Measurements from ENCODE around the gene CFAP46. TPM values are rescaled to one million over a fixed set of nuclear protein-coding genes. Genes with fewer than 3 reads are reported as not detected.

CFAP46 gene
- total and polyA plus RNA-seq, 2 of the 4 experiments (the other 2 are of a cell fraction), result 1.3 to 1.8 TPM

DNA sequence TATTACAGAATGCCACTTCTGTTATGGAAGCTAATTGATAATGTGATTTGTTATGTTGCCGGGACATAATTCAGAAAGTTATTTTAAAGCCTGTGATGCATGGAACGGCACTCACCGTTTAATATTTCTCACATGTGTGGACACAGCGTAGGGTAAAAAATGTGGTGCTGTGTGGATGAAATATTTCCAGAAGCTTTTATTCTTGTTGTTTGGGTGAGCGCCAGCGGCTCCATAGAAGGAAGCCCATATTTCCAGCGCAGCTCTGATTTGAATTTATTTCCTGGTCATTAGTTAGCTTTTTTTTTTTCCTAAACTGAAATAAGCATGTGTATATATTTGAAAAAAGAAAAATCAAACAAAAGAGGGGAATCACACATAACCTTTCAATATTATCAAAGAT lies 136.3 kb downstream of the CFAP46 start:
- no peak overlapping the region for H3K4me2 ChIP-seq (ENCODE audit: low read depth, low read length)
- intact Hi-C loops (cut with micrococcal nuclease), result no loop called here
- H4K20me1 ChIP-seq (ENCODE audit: insufficient read depth, low read length), result no peaks in the 10 kb centered on the region
- in situ Hi-C loops (cut with MboI; ENCODE audit: low sequenced_read_pairs), result no loop called here
- DNase-seq, result no peak
- no peak overlapping the region for H3K14ac ChIP-seq (replicated peaks; ENCODE audit: low read depth, low read length)
- no peak overlapping the region for H3K18ac ChIP-seq (ENCODE audit: low read depth, low read length)
- H4K8ac ChIP-seq (ENCODE audit: low read depth in 2 of 2, low read length in 2 of 2), result no peak overlapping the region
- H3K23ac ChIP-seq (ENCODE audit: low read depth, low read length), result no peak overlapping the region
- ATAC-seq (ENCODE audit: low read depth), result no peak
- dilution Hi-C loops (cut with HindIII; ENCODE audit: low sequenced_read_pairs, unreplicated experiment), result no loop called here
- no peak overlapping the region for H2BK120ac ChIP-seq (ENCODE audit: low read depth, low read length)
- H2AFZ ChIP-seq (replicated peaks; ENCODE audit: low read length, poor library complexity), result no peak overlapping the region
- H4K5ac ChIP-seq (ENCODE audit: low read depth, low read length), result no peak overlapping the region
- H2BK15ac ChIP-seq (ENCODE audit: low read depth, low read length), result no peak overlapping the region
- TF ChIP-seq BHLHE40 (IDR thresholded peaks at IDR 0.05; ENCODE audit: low read depth, low read length) (no peak), POLR2A (IDR thresholded peaks at IDR 0.05; ENCODE audit: low read depth, low read length) (no peak), MAFK (IDR thresholded peaks at IDR 0.05; ENCODE audit: low read depth, low read length) (no peak), RCOR1 (IDR thresholded peaks at IDR 0.05; ENCODE audit: insufficient replicate concordance, low read length) (no peak), SMC3 (IDR thresholded peaks at IDR 0.05; ENCODE audit: low read depth, low read length) (no peak), CEBPB (IDR thresholded peaks at IDR 0.05; ENCODE audit: low read depth, low read length) (no peak)
- TF ChIP-seq, protein P1, sequence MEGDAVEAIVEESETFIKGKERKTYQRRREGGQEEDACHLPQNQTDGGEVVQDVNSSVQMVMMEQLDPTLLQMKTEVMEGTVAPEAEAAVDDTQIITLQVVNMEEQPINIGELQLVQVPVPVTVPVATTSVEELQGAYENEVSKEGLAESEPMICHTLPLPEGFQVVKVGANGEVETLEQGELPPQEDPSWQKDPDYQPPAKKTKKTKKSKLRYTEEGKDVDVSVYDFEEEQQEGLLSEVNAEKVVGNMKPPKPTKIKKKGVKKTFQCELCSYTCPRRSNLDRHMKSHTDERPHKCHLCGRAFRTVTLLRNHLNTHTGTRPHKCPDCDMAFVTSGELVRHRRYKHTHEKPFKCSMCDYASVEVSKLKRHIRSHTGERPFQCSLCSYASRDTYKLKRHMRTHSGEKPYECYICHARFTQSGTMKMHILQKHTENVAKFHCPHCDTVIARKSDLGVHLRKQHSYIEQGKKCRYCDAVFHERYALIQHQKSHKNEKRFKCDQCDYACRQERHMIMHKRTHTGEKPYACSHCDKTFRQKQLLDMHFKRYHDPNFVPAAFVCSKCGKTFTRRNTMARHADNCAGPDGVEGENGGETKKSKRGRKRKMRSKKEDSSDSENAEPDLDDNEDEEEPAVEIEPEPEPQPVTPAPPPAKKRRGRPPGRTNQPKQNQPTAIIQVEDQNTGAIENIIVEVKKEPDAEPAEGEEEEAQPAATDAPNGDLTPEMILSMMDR (conservative IDR thresholded peaks at IDR 0.05; ENCODE audit: low read depth, low read length), result no peak
- TF ChIP-seq, protein P2, sequence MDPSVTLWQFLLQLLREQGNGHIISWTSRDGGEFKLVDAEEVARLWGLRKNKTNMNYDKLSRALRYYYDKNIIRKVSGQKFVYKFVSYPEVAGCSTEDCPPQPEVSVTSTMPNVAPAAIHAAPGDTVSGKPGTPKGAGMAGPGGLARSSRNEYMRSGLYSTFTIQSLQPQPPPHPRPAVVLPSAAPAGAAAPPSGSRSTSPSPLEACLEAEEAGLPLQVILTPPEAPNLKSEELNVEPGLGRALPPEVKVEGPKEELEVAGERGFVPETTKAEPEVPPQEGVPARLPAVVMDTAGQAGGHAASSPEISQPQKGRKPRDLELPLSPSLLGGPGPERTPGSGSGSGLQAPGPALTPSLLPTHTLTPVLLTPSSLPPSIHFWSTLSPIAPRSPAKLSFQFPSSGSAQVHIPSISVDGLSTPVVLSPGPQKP (IDR thresholded peaks at IDR 0.05; ENCODE audit: borderline replicate concordance, low read depth, low read length), result no peak
- H2AK9ac ChIP-seq (replicated peaks; ENCODE audit: low read depth, low read length, poor library complexity), result no peak overlapping the region
- no peaks in the 10 kb centered on the region for H3K79me1 ChIP-seq (ENCODE audit: low read depth in 1 of 2, low read length in 2 of 2)
- H3K4ac ChIP-seq (ENCODE audit: low read depth, low read length), result no peak overlapping the region
- H4K91ac ChIP-seq (ENCODE audit: insufficient read depth, low read depth, low read length), result no peak overlapping the region
- WGBS, 2 experiments (ENCODE audit: extremely low coverage in 2 of 2, insufficient read length in 1 of 2), result 10% methylated on average over 2 of the region's 7 CpGs; no CpG with 5 or more reads in 1 of the 2 experiments
- H3K9ac ChIP-seq (ENCODE audit: low read depth, low read length), result no peak overlapping the region
- H3K36me3 ChIP-seq (ENCODE audit: control insufficient read depth, insufficient read depth, low read length), result no peaks in the 10 kb centered on the region
- no peak overlapping the region for H3K56ac ChIP-seq (ENCODE audit: extremely low read depth, insufficient read depth, low read length)
- BruUV-seq (replicated peaks), result no TSS peak
- no peak overlapping the region for H3K4me3 ChIP-seq (ENCODE audit: insufficient read depth, low read depth, low read length)
- H3K27ac ChIP-seq (ENCODE audit: insufficient read depth, low read length), result no peak overlapping the region
- peaks cover 5% of the 10 kb centered on the region for H3K9me3 ChIP-seq (ENCODE audit: control insufficient read depth, insufficient read depth, low read length)
- CTCF ChIA-PET, result no interaction called here
- POLR2A ChIA-PET (ENCODE audit: unreplicated experiment), result interaction anchor here (0.5 kb wide), 1 partner anchor 39 kb away, joined by 4 read pairs; no protein-coding TSS in a partner anchor
- no peak overlapping the region for H2AK5ac ChIP-seq (ENCODE audit: low read depth, low read length)
- H2BK5ac ChIP-seq (ENCODE audit: low read depth, low read length, poor library complexity, severe bottlenecking), result no peak overlapping the region
- H3K4me1 ChIP-seq (ENCODE audit: control insufficient read depth, insufficient read depth, low read length), result no peaks in the 10 kb centered on the region
- no peak overlapping the region for H2BK20ac ChIP-seq (ENCODE audit: low read depth, low read length)
- peaks cover 27% of the 10 kb centered on the region; the same call in 1 of the 2 replicates for H3K27me3 ChIP-seq (ENCODE audit: control insufficient read depth, insufficient read depth, low read length)
- no peaks in the 10 kb centered on the region for H3K9me1 ChIP-seq (ENCODE audit: insufficient read depth, low read length)
